ENCODE measurements around the gene BICRA. TPM values are rescaled to one million over a fixed set of nuclear protein-coding genes. Genes with fewer than 3 reads are reported as not detected.

Gene BICRA
- total and polyA plus RNA-seq, 2 of the 4 experiments (the other 2 are of a cell fraction) = 1.8 to 3.5 TPM

- no peak overlapping the region for H3K56ac ChIP-seq (ENCODE audit: extremely low read depth, insufficient read depth, low read length)
- H2AK9ac ChIP-seq (replicated peaks; ENCODE audit: low read depth, low read length, poor library complexity) = no peak overlapping the region
- H3K36me3 ChIP-seq (ENCODE audit: control insufficient read depth, insufficient read depth, low read length) = peaks cover 64% of the 10 kb centered on the region
- no TSS peak for BruUV-seq (replicated peaks)
- ATAC-seq (ENCODE audit: low read depth) (no peak), DNase-seq (no peak)
- dilution Hi-C loops (cut with HindIII; ENCODE audit: low sequenced_read_pairs, unreplicated experiment) (no loop called here), in situ Hi-C loops (cut with MboI; ENCODE audit: low sequenced_read_pairs) (no loop called here), intact Hi-C loops (cut with micrococcal nuclease) (no loop called here)
- no peak overlapping the region for H3K27ac ChIP-seq (ENCODE audit: insufficient read depth, low read length)
- no peak overlapping the region for H3K9ac ChIP-seq (ENCODE audit: low read depth, low read length)
- CTCF ChIA-PET = no interaction called here
- H2BK5ac ChIP-seq (ENCODE audit: low read depth, low read length, poor library complexity, severe bottlenecking) = no peak overlapping the region
- H4K8ac ChIP-seq (ENCODE audit: low read depth in 2 of 2, low read length in 2 of 2) = no peak overlapping the region
- POLR2A ChIA-PET (ENCODE audit: unreplicated experiment) = no interaction called here
- no peak overlapping the region for H3K4ac ChIP-seq (ENCODE audit: low read depth, low read length)
- no peak overlapping the region for H2AFZ ChIP-seq (replicated peaks; ENCODE audit: low read length, poor library complexity)
- no peak overlapping the region for H2BK15ac ChIP-seq (ENCODE audit: low read depth, low read length)
- no peak overlapping the region for H3K14ac ChIP-seq (replicated peaks; ENCODE audit: low read depth, low read length)
- H3K9me3 ChIP-seq (ENCODE audit: control insufficient read depth, insufficient read depth, low read length) = no peaks in the 10 kb centered on the region
- H4K5ac ChIP-seq (ENCODE audit: low read depth, low read length) = no peak overlapping the region
- H3K79me1 ChIP-seq (ENCODE audit: low read depth in 1 of 2, low read length in 2 of 2) = peaks cover 32 to 42% of the 10 kb centered on the region in 2 experiments
- no peak overlapping the region for H3K23ac ChIP-seq (ENCODE audit: low read depth, low read length)
- TF ChIP-seq SMC3 (IDR thresholded peaks at IDR 0.05; ENCODE audit: low read depth, low read length) (no peak), FOS (IDR thresholded peaks at IDR 0.05; ENCODE audit: low read depth, low read length) (no peak), MAZ (IDR thresholded peaks at IDR 0.05; ENCODE audit: borderline replicate concordance, low read depth, low read length) (no peak), MXI1 (IDR thresholded peaks at IDR 0.05; ENCODE audit: borderline replicate concordance, low read depth, low read length) (no peak), CTCF (conservative IDR thresholded peaks at IDR 0.05; ENCODE audit: low read depth, low read length) (no peak), RAD21 (IDR thresholded peaks at IDR 0.05; ENCODE audit: low read length) (no peak), RCOR1 (IDR thresholded peaks at IDR 0.05; ENCODE audit: insufficient replicate concordance, low read length) (no peak), POLR2A (IDR thresholded peaks at IDR 0.05; ENCODE audit: low read depth, low read length) (no peak), USF2 (IDR thresholded peaks at IDR 0.05; ENCODE audit: low read depth, low read length) (no peak), CEBPB (IDR thresholded peaks at IDR 0.05; ENCODE audit: low read depth, low read length) (no peak), ELK1 (IDR thresholded peaks at IDR 0.05; ENCODE audit: borderline replicate concordance, low read depth, low read length) (no peak), RFX5 (IDR thresholded peaks at IDR 0.05; ENCODE audit: low read depth, low read length) (no peak), NFE2L2 (IDR thresholded peaks at IDR 0.05; ENCODE audit: low read depth, low read length) (no peak), MAFK (IDR thresholded peaks at IDR 0.05; ENCODE audit: low read depth, low read length) (no peak), CHD1 (IDR thresholded peaks at IDR 0.05; ENCODE audit: low read depth, low read length) (no peak), BHLHE40 (IDR thresholded peaks at IDR 0.05; ENCODE audit: low read depth, low read length) (no peak)
- no peak overlapping the region for H3K4me3 ChIP-seq (ENCODE audit: insufficient read depth, low read depth, low read length)
- 98% methylated on average over 13 of the region's 18 CpGs; no CpG with 5 or more reads in 1 of the 2 experiments for WGBS, 2 experiments (ENCODE audit: extremely low coverage in 2 of 2, insufficient read length in 1 of 2)
- no peak overlapping the region for H4K91ac ChIP-seq (ENCODE audit: insufficient read depth, low read depth, low read length)
- H3K4me2 ChIP-seq (ENCODE audit: low read depth, low read length) = no peak overlapping the region
- H4K20me1 ChIP-seq (ENCODE audit: insufficient read depth, low read length) = peaks cover 33% of the 10 kb centered on the region
- no peaks in the 10 kb centered on the region for H3K9me1 ChIP-seq (ENCODE audit: insufficient read depth, low read length)
- H2BK120ac ChIP-seq (ENCODE audit: low read depth, low read length) = no peak overlapping the region
- no peaks in the 10 kb centered on the region for H3K4me1 ChIP-seq (ENCODE audit: control insufficient read depth, insufficient read depth, low read length)
- no peak overlapping the region for H2BK20ac ChIP-seq (ENCODE audit: low read depth, low read length)
- H3K27me3 ChIP-seq (ENCODE audit: control insufficient read depth, insufficient read depth, low read length) = no peaks in the 10 kb centered on the region
- H3K18ac ChIP-seq (ENCODE audit: low read depth, low read length) = no peak overlapping the region
- H2AK5ac ChIP-seq (ENCODE audit: low read depth, low read length) = no peak overlapping the region
These were observed 141.8 kb downstream of the BICRA start for GRCh38 chr19:47750752-47751151.
